ENCODE measurements around the gene RIPOR3.

Gene RIPOR3

DNA sequence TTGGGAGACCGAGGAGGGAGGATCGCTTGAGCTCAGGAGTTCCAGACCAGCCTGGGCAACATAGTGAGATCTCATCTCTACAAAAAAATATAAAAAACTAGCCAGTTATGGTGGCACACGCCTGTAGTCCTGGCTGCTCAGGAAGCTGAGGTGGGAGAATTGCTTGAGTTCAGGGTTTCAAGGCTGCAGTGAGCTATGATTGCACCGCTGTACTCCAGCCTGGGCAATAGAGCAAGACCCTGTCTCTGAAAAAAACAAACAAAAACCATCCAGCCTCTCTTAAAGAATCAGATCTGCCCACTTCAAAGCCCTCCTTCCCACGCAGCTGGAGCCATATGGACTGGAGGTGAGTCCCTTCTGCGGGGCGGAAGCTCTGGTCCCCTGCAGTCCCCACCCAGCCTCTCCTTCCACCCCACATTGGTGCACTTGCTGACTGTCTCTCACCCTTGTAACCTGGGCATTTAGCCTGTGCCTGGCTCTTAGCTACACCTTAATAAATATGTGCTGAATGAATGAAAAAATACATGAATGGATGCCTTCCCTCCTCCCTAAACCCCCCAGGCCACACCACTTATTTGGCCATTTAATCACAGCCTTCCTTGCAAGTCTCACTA is 32.9 kb upstream of the RIPOR3 start:
- ChIA-PET CTCF (interaction anchor here (2.6 kb wide), 1 partner anchor 25 kb away, joined by 11 read pairs; no protein-coding TSS in a partner anchor), POLR2A (no interaction called here)
- DNase-seq (ENCODE audit: extremely low spot score), result no peak
- TF ChIP-seq, protein P1, sequence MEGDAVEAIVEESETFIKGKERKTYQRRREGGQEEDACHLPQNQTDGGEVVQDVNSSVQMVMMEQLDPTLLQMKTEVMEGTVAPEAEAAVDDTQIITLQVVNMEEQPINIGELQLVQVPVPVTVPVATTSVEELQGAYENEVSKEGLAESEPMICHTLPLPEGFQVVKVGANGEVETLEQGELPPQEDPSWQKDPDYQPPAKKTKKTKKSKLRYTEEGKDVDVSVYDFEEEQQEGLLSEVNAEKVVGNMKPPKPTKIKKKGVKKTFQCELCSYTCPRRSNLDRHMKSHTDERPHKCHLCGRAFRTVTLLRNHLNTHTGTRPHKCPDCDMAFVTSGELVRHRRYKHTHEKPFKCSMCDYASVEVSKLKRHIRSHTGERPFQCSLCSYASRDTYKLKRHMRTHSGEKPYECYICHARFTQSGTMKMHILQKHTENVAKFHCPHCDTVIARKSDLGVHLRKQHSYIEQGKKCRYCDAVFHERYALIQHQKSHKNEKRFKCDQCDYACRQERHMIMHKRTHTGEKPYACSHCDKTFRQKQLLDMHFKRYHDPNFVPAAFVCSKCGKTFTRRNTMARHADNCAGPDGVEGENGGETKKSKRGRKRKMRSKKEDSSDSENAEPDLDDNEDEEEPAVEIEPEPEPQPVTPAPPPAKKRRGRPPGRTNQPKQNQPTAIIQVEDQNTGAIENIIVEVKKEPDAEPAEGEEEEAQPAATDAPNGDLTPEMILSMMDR (IDR thresholded peaks at IDR 0.05; ENCODE audit: control extremely low read depth, extremely low read depth, low read depth, missing control alignments), result no peak

GRCh38 chr20:50723672-50724071 is 32.3 kb upstream of the RIPOR3 start:
- ChIA-PET POLR2A (no interaction called here), CTCF (interaction anchor here (2.6 kb wide), 1 partner anchor 26 kb away, joined by 11 read pairs; no protein-coding TSS in a partner anchor)
- TF ChIP-seq, protein P1 (IDR thresholded peaks at IDR 0.05; ENCODE audit: control extremely low read depth, extremely low read depth, low read depth, missing control alignments), result no peak
- no peak for DNase-seq (ENCODE audit: extremely low spot score)

- ChIA-PET POLR2A (no interaction called here), CTCF (interaction anchor here (2.6 kb wide), 1 partner anchor 27 kb away, joined by 11 read pairs; no protein-coding TSS in a partner anchor)
- TF ChIP-seq, protein P1 (IDR thresholded peaks at IDR 0.05; ENCODE audit: control extremely low read depth, extremely low read depth, low read depth, missing control alignments), result no peak
- DNase-seq (ENCODE audit: extremely low spot score), result no peak
Measured at GRCh38 chr20:50722424-50723155, 31.2 kb upstream of the RIPOR3 start.

GRCh38 chr20:50721881-50722281 is 30.5 kb upstream of the RIPOR3 start:
- no peak for DNase-seq (ENCODE audit: extremely low spot score)

DNA sequence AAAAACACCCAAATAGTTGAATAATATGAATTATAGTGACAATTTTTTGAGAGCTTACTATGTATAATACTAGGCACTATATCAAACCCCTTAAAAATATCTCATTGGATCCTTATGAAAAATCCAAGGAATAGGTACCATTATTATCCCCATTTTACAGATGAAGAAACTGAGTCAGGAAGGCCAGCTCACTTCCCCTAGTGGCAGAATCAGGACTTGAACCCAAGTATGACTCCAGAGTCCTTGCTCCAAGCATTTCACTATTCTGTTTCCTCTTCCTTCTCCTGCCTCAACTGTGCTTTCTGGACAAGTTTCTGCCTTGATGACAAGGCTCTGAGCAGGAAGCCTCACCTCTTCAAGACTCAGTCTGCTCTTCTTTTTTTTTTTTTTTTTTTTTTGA is 29.2 kb upstream of the RIPOR3 start:
- CTCF ChIA-PET, result interaction anchor here (0.8 to 1.0 kb wide), 2 partner anchors 10 to 69 kb away, joined by 3 read pairs; no protein-coding TSS in a partner anchor
- TF ChIP-seq, protein P1 (IDR thresholded peaks at IDR 0.05; ENCODE audit: control extremely low read depth, extremely low read depth, low read depth, missing control alignments), result no peak
- no peak for DNase-seq (ENCODE audit: extremely low spot score)
- POLR2A ChIA-PET, result no interaction called here

More at GRCh38 chr20:50721881-50722281, 30.5 kb upstream of the RIPOR3 start:
- ChIA-PET CTCF (no interaction called here), POLR2A (no interaction called here)
- TF ChIP-seq, protein P1 (IDR thresholded peaks at IDR 0.05; ENCODE audit: control extremely low read depth, extremely low read depth, low read depth, missing control alignments), result no peak

- ChIA-PET CTCF (interaction anchor here (0.8 to 1.0 kb wide), 2 partner anchors 10 to 70 kb away, joined by 3 read pairs; no protein-coding TSS in a partner anchor), POLR2A (no interaction called here)
- DNase-seq (ENCODE audit: extremely low spot score), result no peak
- TF ChIP-seq, protein P1 (IDR thresholded peaks at IDR 0.05; ENCODE audit: control extremely low read depth, extremely low read depth, low read depth, missing control alignments), result no peak
Measured at GRCh38 chr20:50720026-50720425, 28.7 kb upstream of the RIPOR3 start.

Measured in GM10248 (cell line).